HG03045 (cell line): ENCODE data around the gene CKM.
"Not testable (repeated sequence)": the region's sequence is repeated elsewhere in the genome, so short reads cannot be mapped to it uniquely, and the experiment has no call there.

ENCODE experiments used
- ATAC-seq: cut with Tn5 transposase; IDR thresholded peaks from one replicate; pipeline ENCODE4 v1.9.1; 2021; ENCODE audit warnings: mild to moderate bottlenecking, moderate library complexity; ENCODE audit not compliant: unreplicated experiment

CKM gene

GRCh38 chr19:45349430-45349941, 26.8 kb upstream of the CKM start:
- no peak for ATAC-seq

- no peak for ATAC-seq
Measured at GRCh38 chr19:45349126-45349415, 26.4 kb upstream of the CKM start.

GRCh38 chr19:45348367-45349125, 25.9 kb upstream of the CKM start:
- no peak for ATAC-seq

- ATAC-seq = no peak
Measured at GRCh38 chr19:45347570-45348366, 25.1 kb upstream of the CKM start.

GRCh38 chr19:45346449-45346848, 23.8 kb upstream of the CKM start:
- ATAC-seq = no peak

GRCh38 chr19:45345506-45345860, 22.8 kb upstream of the CKM start:
- ATAC-seq = no peak

- no peak for ATAC-seq
Measured at GRCh38 chr19:45344621-45345505, 22.2 kb upstream of the CKM start.

- ATAC-seq = no peak
Measured at GRCh38 chr19:45342911-45343310, 20.2 kb upstream of the CKM start.

GRCh38 chr19:45340899-45341453, 18.3 kb upstream of the CKM start:
- ATAC-seq = no peak

- ATAC-seq = no peak
Measured at GRCh38 chr19:45340232-45340898, 17.7 kb upstream of the CKM start, which contains the start of gene KLC3. TSS of gene KLC3 (plus strand) at chr19:45340750. CDS start at chr19:45345542, 4,792 bp downstream.

- no peak for ATAC-seq
Measured at GRCh38 chr19:45339629-45340028, 17.0 kb upstream of the CKM start.

GRCh38 chr19:45336696-45337251, 14.1 kb upstream of the CKM start:
- ATAC-seq = no peak

- ATAC-seq = not testable (repeated sequence)
Measured at GRCh38 chr19:45334881-45335280, 12.2 kb upstream of the CKM start.

- ATAC-seq = no peak
Measured at GRCh38 chr19:45333609-45334303, 11.1 kb upstream of the CKM start.

- ATAC-seq = no peak
Measured at GRCh38 chr19:45331411-45331810, 8.7 kb upstream of the CKM start.

GRCh38 chr19:45327404-45328143, 4.9 kb upstream of the CKM start:
- no peak for ATAC-seq

GRCh38 chr19:45324349-45324907, 1.8 kb upstream of the CKM start:
- no peak for ATAC-seq

GRCh38 chr19:45323671-45324081, 1.0 kb upstream of the CKM start:
- ATAC-seq = no peak
